HEK293T (cell line): ENCODE data around the gene KCNJ5.

Experiments used
- CTCF ChIA-PET: fragments of 350-600 bp; formaldehyde crosslinking; extraction: SDS; loops from one replicate; lab custom pipeline; 2021; ENCODE audit warnings: antibody characterized with exemption, inconsistent platforms; lab: Yijun Ruan, JAX
- POLR2A ChIA-PET: fragments of 350-600 bp; formaldehyde crosslinking; extraction: SDS; loops from one replicate; lab custom pipeline; 2020; ENCODE audit warnings: antibody characterized with exemption, inconsistent platforms; lab: Yijun Ruan, JAX
- DNase-seq: peaks from one replicate; pipeline ENCODE4 v3.0.0; 2012; ENCODE audit warnings: mixed read lengths; ENCODE audit errors: extremely low spot score
- ARNT ChIP-seq: fragments of 450-650 bp; IDR thresholded peaks from 2 replicates; pipeline ENCODE4 v1.6.1; 2017; ENCODE audit warnings: mild to moderate bottlenecking
- BHLHE40 ChIP-seq: fragments of 450-650 bp; IDR thresholded peaks from 2 replicates; pipeline ENCODE4 v1.6.1; 2016; ENCODE audit warnings: mild to moderate bottlenecking, moderate library complexity, borderline replicate concordance
- CTBP1 ChIP-seq: fragments of 450-650 bp; IDR thresholded peaks from 2 replicates; pipeline ENCODE4 v1.6.1; 2016; ENCODE audit warnings: borderline replicate concordance
- ELF4 ChIP-seq: fragments of 450-650 bp; IDR thresholded peaks from 2 replicates; pipeline ENCODE4 v1.6.1; 2017; ENCODE audit warnings: antibody characterized with exemption
- FOXA1 ChIP-seq: fragments of 450-650 bp; IDR thresholded peaks from 2 replicates; pipeline ENCODE4 v1.6.1; 2016; ENCODE audit warnings: mild to moderate bottlenecking
- FOXK2 ChIP-seq: fragments of 450-650 bp; IDR thresholded peaks from 2 replicates; pipeline ENCODE4 v1.6.1; 2016; ENCODE audit warnings: mild to moderate bottlenecking
- FOXM1 ChIP-seq: fragments of 450-650 bp; IDR thresholded peaks from 2 replicates; pipeline ENCODE4 v1.6.1; 2017; ENCODE audit warnings: mild to moderate bottlenecking, borderline replicate concordance
- HDGF ChIP-seq: fragments of 450-650 bp; IDR thresholded peaks from 2 replicates; pipeline ENCODE4 v1.6.1; 2017; ENCODE audit warnings: antibody characterized with exemption, borderline replicate concordance
- L3MBTL2 ChIP-seq: fragments of 450-650 bp; conservative IDR thresholded peaks from 2 replicates; pipeline ENCODE4 v1.6.1; 2016; ENCODE audit warnings: mild to moderate bottlenecking
- LEF1 ChIP-seq: fragments of 450-650 bp; IDR thresholded peaks from 2 replicates; pipeline ENCODE4 v1.6.1; 2017; ENCODE audit warnings: mild to moderate bottlenecking, borderline replicate concordance
- NFRKB ChIP-seq: fragments of 450-650 bp; IDR thresholded peaks from 2 replicates; pipeline ENCODE4 v1.6.1; 2016; ENCODE audit warnings: mild to moderate bottlenecking, moderate library complexity
- SP1 ChIP-seq: fragments of 450-650 bp; IDR thresholded peaks from 2 replicates; pipeline ENCODE4 v1.6.1; 2017
- SUZ12 ChIP-seq: fragments of 450-650 bp; IDR thresholded peaks from 2 replicates; pipeline ENCODE4 v1.6.1; 2016; ENCODE audit warnings: mild to moderate bottlenecking
- TARDBP ChIP-seq: fragments of 450-650 bp; IDR thresholded peaks from 2 replicates; pipeline ENCODE4 v1.6.1; 2016
- ZNF384 ChIP-seq: fragments of 450-650 bp; IDR thresholded peaks from 2 replicates; pipeline ENCODE4 v1.6.1; 2016
- TF ChIP-seq, protein P1 (sequence below): fragments of 450-650 bp; IDR thresholded peaks from 2 replicates; pipeline ENCODE4 v1.6.1; 2016

Gene KCNJ5

GRCh38 chr11:128868841-128869671 lies 22.1 kb upstream of the KCNJ5 start:
- ChIA-PET CTCF (interaction anchor here (1.9 kb wide), 1 partner anchor 17 kb away, joined by 4 read pairs; no protein-coding TSS in a partner anchor), POLR2A (no interaction called here)
- no peak for DNase-seq
- TF ChIP-seq FOXA1, result no peak
- TF ChIP-seq LEF1, result no peak
- no peak for TF ChIP-seq ARNT
- TF ChIP-seq ELF4, result no peak
- TF ChIP-seq ZNF384, result no peak
- TF ChIP-seq BHLHE40, result no peak
- no peak for TF ChIP-seq HDGF
- no peak for TF ChIP-seq SP1
- no peak for TF ChIP-seq FOXM1
- TF ChIP-seq FOXK2, result no peak
- TF ChIP-seq CTBP1, result no peak

- DNase-seq, result no peak
- POLR2A ChIA-PET, result no interaction called here
- CTCF ChIA-PET, result no interaction called here
- TF ChIP-seq ELF4 (no peak), TARDBP (no peak), SUZ12 (no peak)
Observed at GRCh38 chr11:128871168-128871610, 20.0 kb upstream of the KCNJ5 start.

DNA sequence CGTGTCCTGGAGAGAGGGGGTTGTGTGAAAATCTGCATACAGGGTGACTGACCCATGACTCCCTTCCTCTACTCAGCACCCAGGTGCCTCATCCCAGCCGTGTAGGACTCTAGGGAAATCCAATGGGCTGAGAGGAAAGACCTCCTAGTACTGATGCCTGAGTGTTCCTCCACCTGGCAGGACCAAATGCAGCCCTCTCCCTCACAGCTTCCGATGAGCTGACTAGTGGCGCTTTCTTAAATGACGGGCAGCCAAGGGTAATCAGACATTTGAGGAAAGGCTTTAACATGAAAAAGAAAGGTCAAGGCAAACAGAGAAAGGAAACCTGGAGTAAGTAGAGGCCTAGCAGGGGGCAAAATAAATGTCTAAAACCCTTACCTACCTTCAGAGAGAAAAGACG lies 19.1 kb upstream of the KCNJ5 start:
- CTCF ChIA-PET, result interaction anchor here (0.5 kb wide), 1 partner anchor 270 kb away, joined by 3 read pairs; no protein-coding TSS in a partner anchor
- TF ChIP-seq BHLHE40, result no peak
- TF ChIP-seq ARNT, result no peak
- no peak for TF ChIP-seq L3MBTL2
- TF ChIP-seq SP1, result no peak
- no peak for TF ChIP-seq CTBP1
- TF ChIP-seq LEF1, result no peak
- TF ChIP-seq HDGF, result no peak
- no peak for TF ChIP-seq SUZ12
- TF ChIP-seq FOXA1, result no peak
- no peak for TF ChIP-seq TARDBP
- TF ChIP-seq NFRKB, result no peak
- no peak for TF ChIP-seq FOXK2
- no peak for TF ChIP-seq FOXM1
- TF ChIP-seq ELF4, result no peak
- TF ChIP-seq, protein P1, sequence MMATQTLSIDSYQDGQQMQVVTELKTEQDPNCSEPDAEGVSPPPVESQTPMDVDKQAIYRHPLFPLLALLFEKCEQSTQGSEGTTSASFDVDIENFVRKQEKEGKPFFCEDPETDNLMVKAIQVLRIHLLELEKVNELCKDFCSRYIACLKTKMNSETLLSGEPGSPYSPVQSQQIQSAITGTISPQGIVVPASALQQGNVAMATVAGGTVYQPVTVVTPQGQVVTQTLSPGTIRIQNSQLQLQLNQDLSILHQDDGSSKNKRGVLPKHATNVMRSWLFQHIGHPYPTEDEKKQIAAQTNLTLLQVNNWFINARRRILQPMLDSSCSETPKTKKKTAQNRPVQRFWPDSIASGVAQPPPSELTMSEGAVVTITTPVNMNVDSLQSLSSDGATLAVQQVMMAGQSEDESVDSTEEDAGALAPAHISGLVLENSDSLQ, result no peak
- no peak for TF ChIP-seq ZNF384
- DNase-seq, result no peak
- POLR2A ChIA-PET, result no interaction called here

GRCh38 chr11:128872594-128872993 lies 18.6 kb upstream of the KCNJ5 start:
- POLR2A ChIA-PET, result no interaction called here
- DNase-seq, result no peak
- CTCF ChIA-PET, result no interaction called here
- TF ChIP-seq TARDBP, result no peak
- no peak for TF ChIP-seq FOXK2

DNA sequence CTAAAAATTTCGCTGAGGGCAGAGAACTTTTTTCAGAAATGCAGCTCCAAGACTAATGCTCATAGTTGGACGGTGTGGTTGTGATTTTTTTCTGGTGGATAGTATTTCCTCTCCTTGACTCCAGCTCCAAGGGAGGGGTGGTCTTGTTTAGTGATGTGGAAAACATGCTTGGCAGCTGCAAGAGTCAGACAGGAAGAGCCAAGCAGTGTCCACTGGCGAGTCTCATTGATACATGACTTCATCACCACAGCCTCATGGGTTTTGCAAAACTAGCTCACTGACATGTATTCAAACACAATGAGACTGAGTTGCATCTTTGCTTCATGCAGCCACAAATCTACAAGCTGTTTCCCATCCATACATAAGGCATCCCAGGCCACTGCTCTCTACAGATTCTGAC lies 16.7 kb upstream of the KCNJ5 start:
- CTCF ChIA-PET, result interaction anchor here (1.1 kb wide), 1 partner anchor 11 kb away, joined by 4 read pairs; no protein-coding TSS in a partner anchor
- POLR2A ChIA-PET, result no interaction called here
- DNase-seq, result no peak
- TF ChIP-seq SUZ12 (no peak), L3MBTL2 (no peak), FOXA1 (no peak), FOXM1 (no peak), ELF4 (no peak), FOXK2 (no peak)

DNA sequence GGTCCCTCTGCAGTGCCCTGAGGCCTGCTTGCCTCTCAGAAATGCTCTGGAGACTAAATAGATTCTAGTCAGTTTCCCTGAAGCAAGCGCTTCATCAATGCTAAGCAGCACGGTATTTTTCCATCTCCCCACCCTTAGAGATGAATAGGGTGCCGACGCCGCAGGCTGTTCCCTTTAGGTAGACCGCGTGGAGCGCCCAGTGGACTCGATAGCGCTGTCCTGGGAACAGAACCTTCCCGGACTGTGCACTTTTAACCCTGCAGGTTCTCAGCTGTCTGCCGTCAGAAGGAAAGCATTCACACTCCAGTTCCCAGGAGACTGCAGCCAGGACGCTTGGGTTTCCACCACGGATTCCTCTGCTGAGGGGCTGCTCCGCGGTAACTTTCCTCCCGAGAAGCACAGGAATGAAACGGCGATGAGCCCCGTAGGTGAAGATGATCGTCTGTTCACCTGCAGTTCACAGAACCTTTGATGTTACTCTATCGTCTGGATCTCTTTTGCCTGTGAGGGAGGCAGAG lies 15.0 kb upstream of the KCNJ5 start:
- POLR2A ChIA-PET, result no interaction called here
- TF ChIP-seq CTBP1 (no peak), L3MBTL2 (no peak), FOXM1 (no peak)
- CTCF ChIA-PET, result no interaction called here
- DNase-seq, result no peak

- TF ChIP-seq HDGF (no peak), LEF1 (no peak), L3MBTL2 (no peak), SUZ12 (no peak), FOXK2 (no peak), CTBP1 (no peak)
- TF ChIP-seq, protein P1, result no peak
- POLR2A ChIA-PET, result no interaction called here
- no peak for DNase-seq
- CTCF ChIA-PET, result no interaction called here
Observed at GRCh38 chr11:128877726-128878125, 13.4 kb upstream of the KCNJ5 start.
